Liver (tissue), 9 donors: ENCODE measurements around the gene HAUS5. TPM values are rescaled to one million over a fixed set of nuclear protein-coding genes. Genes with fewer than 3 reads are reported as not detected.

ENCODE experiments used
- DNase-seq: peaks from one replicate; pipeline ENCODE4 v3.0.0-alpha.2; 2017; ENCODE audit warnings: low spot score
- H3K27ac ChIP-seq, 2 donors: one replicate each; pipeline ENCODE4 v1.7.0; 2013; ENCODE audit warnings: inconsistent platforms in 2 of 2, low read length in 2 of 2, control low read depth in 1 of 2, low read depth in 1 of 2, mild to moderate bottlenecking in 1 of 2
- H3K27me3 ChIP-seq, 4 donors: one replicate each; pipeline versions ENCODE4 v1.6.1 to v1.7.0; 2013; ENCODE audit warnings: low read length in 3 of 4, inconsistent platforms in 1 of 4, mild to moderate bottlenecking in 1 of 4, moderate library complexity in 1 of 4; ENCODE audit not compliant: control insufficient read depth in 4 of 4, insufficient read depth in 4 of 4
- H3K36me3 ChIP-seq, 4 donors: one replicate each; pipeline versions ENCODE4 v1.6.1 to v1.7.0; 2013; ENCODE audit warnings: low read length in 3 of 4, mild to moderate bottlenecking in 3 of 4, low read depth in 1 of 4, moderate library complexity in 1 of 4; ENCODE audit not compliant: control insufficient read depth in 4 of 4, insufficient read depth in 3 of 4
- H3K4me1 ChIP-seq, 4 donors: one replicate each; pipeline versions ENCODE4 v1.6.1 to v1.7.0; 2013; ENCODE audit warnings: low read length in 3 of 4, mild to moderate bottlenecking in 3 of 4, moderate library complexity in 1 of 4; ENCODE audit not compliant: control insufficient read depth in 4 of 4, insufficient read depth in 4 of 4
- H3K4me3 ChIP-seq, 3 donors: one replicate each; pipeline versions ENCODE4 v1.6.1 to v1.7.0; 2013; ENCODE audit warnings: low read length in 3 of 3, control low read depth in 1 of 3, low read depth in 1 of 3, mild to moderate bottlenecking in 1 of 3
- H3K9ac ChIP-seq, 2 donors: one replicate each; pipeline ENCODE4 v1.7.0; 2013; ENCODE audit warnings: low read length in 2 of 2, mild to moderate bottlenecking in 2 of 2, moderate library complexity in 2 of 2, control low read depth in 1 of 2, low read depth in 1 of 2
- H3K9me3 ChIP-seq, 4 donors: one replicate each; pipeline versions ENCODE4 v1.6.1 to v1.7.0; 2013; ENCODE audit warnings: low read length in 3 of 4; ENCODE audit not compliant: control insufficient read depth in 4 of 4
- EGR1 ChIP-seq, 2 donors: IDR thresholded peaks; 2 replicates each; pipeline ENCODE4 v1.6.1; 2016 to 2018; ENCODE audit warnings: antibody characterized with exemption in 2 of 2, low read depth in 2 of 2
- FOXA1 ChIP-seq: IDR thresholded peaks from 2 replicates; pipeline ENCODE4 v1.6.1; 2016; ENCODE audit warnings: antibody characterized with exemption
- FOXA2 ChIP-seq: IDR thresholded peaks from 2 replicates; pipeline ENCODE4 v1.6.1; 2016; ENCODE audit warnings: antibody characterized with exemption
- GABPA ChIP-seq, 2 donors: IDR thresholded peaks in 1 of 2; conservative IDR thresholded peaks in 1 of 2; 2 replicates each; pipeline ENCODE4 v1.6.1; 2016; ENCODE audit warnings: antibody characterized with exemption in 2 of 2, mild to moderate bottlenecking in 1 of 2, moderate library complexity in 1 of 2
- HNF4A ChIP-seq, 2 donors: conservative IDR thresholded peaks; 2 replicates each; pipeline ENCODE4 v1.6.1; 2016; ENCODE audit warnings: antibody characterized with exemption in 2 of 2, mild to moderate bottlenecking in 2 of 2
- HNF4G ChIP-seq: IDR thresholded peaks from 2 replicates; pipeline ENCODE4 v1.6.1; 2016; ENCODE audit warnings: antibody characterized with exemption
- JUND ChIP-seq, 2 donors: IDR thresholded peaks; 2 replicates each; pipeline ENCODE4 v1.6.1; 2016; ENCODE audit warnings: antibody characterized with exemption in 2 of 2
- NR2F2 ChIP-seq: IDR thresholded peaks from 2 replicates; pipeline ENCODE4 v1.6.1; 2016; ENCODE audit warnings: antibody characterized with exemption
- RAD21 ChIP-seq, 2 donors: IDR thresholded peaks; 2 replicates each; pipeline ENCODE4 v1.6.1; 2016; ENCODE audit warnings: antibody characterized with exemption in 2 of 2, mild to moderate bottlenecking in 2 of 2
- REST ChIP-seq: IDR thresholded peaks from 2 replicates; pipeline ENCODE4 v1.6.1; 2016; ENCODE audit warnings: antibody characterized with exemption, mild to moderate bottlenecking
- RXRA ChIP-seq, 2 donors: IDR thresholded peaks; 2 replicates each; pipeline ENCODE4 v1.6.1; 2017 to 2018; ENCODE audit warnings: antibody characterized with exemption in 2 of 2, mild to moderate bottlenecking in 1 of 2
- SP1 ChIP-seq: IDR thresholded peaks from 2 replicates; pipeline ENCODE4 v1.6.1; 2018; ENCODE audit warnings: antibody characterized with exemption, mild to moderate bottlenecking
- TAF1 ChIP-seq: conservative IDR thresholded peaks from 2 replicates; pipeline ENCODE4 v1.6.1; 2016; ENCODE audit warnings: antibody characterized with exemption, mild to moderate bottlenecking
- YY1 ChIP-seq: IDR thresholded peaks from 2 replicates; pipeline ENCODE4 v1.6.1; 2016; ENCODE audit warnings: antibody characterized with exemption, mild to moderate bottlenecking
- ZBTB33 ChIP-seq: IDR thresholded peaks from 2 replicates; pipeline ENCODE4 v1.6.1; 2016; ENCODE audit warnings: antibody characterized with exemption
- WGBS: extraction: QIAGEN DNeasy Blood & Tissue Kit; methylation state at CpG from one replicate; pipeline ENCODE4 v1.1.7; 2013; 5-methylcytosine and 5-hydroxymethylcytosine counted together
- polyA plus RNA-seq, 2 donors: library from polyadenylated mRNA; stranded (reverse) in 1 of 2; unstranded in 1 of 2; fragments of 200-250 nt in 1 of 2; fragments of >200 nt in 1 of 2; fragmentation: Nextera tagmentation in 1 of 2; extraction: Ambion mirVana in 1 of 2; gene quantifications; one replicate each; pipeline versions ENCODE4 v1.2.1 to v1.2.3, GENCODE V29; 2013 to 2015
- total RNA-seq, 2 donors: library from RNA; depleted of rRNA; stranded (reverse); fragments of >200 nt; gene quantifications; one replicate each; pipeline ENCODE4 v1.2.3, GENCODE V29; 2014
- TF ChIP-seq, protein P1 (sequence below): IDR thresholded peaks from 2 replicates; pipeline ENCODE4 v1.6.1; 2016; ENCODE audit warnings: antibody characterized with exemption
- TF ChIP-seq, protein P2 (sequence below): IDR thresholded peaks from 2 replicates; pipeline ENCODE4 v1.6.1; 2016; ENCODE audit warnings: antibody characterized with exemption
- donor health status: healthy.
- donor health status: healthy.
- donor health status: healthy.
- donor health status: healthy.
- donor health status: healthy.

The HAUS5 gene
- total and polyA plus RNA-seq, 4 donors, result 1.9 to 7.3 (median 2.3) TPM

GRCh38 chr19:35644987-35645679 is 32.6 kb downstream of the HAUS5 start:
- peak overlapping the region in 1 of 2 donors; percentile 64 for H3K9ac ChIP-seq
- peak; percentile 92 for DNase-seq
- H3K4me1 ChIP-seq, result peaks cover 5 to 29% (median 18%) of the 10 kb centered on the region in 4 donors

DNA sequence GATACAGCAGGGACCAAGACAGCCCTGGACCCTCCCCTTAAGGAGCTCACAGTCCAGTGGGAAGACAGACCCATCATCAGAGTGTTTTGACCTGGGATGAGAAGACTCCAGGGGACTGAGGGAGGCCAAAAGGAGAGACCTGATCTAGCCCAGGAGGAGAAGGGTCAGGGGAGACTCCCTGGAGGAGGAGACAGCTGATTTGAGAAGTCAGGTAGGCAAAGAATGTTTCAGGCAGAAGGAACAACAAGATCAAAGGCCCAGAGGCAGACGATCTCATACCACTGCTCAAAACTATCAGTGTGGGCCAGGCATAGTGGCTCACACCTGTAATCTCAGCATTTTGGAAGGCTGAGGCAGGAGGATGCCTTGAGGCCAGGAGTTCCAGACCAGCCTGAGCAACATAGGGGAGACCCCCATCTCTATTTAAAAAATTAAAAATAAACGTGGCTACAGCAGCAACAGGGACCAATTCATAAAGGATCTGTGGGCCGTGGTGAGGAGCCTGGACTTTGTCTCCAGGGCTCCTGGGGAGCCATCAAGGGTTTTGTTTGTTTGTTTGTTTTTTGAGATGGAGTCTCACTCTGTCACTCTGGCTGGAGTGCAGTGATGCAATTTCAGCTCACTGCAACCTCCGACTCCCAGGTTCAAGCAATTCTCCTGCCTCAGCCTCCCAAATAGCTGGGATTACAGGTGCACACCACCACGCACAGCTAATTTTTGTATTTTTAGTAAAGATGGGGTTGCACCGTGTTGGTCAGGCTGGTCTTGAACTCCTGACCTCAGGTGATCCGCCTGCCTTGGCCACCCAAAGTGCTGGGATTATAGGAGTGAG is 33.4 kb downstream of the HAUS5 start:
- Histone ChIP-seq H3K27me3 (no peaks in the 10 kb centered on the region), H3K27ac (no peak overlapping the region), H3K9ac (no peak overlapping the region), H3K36me3 (peaks cover 0 to 2% (median 0%) of the 10 kb centered on the region in 4 donors), H3K9me3 (no peaks in the 10 kb centered on the region), H3K4me1 (peaks cover 5 to 34% (median 18%) of the 10 kb centered on the region in 4 donors), H3K4me3 (no peak overlapping the region)
- no peak for DNase-seq
- WGBS, result 74% methylated on average over 7 of the region's 7 CpGs
- TF ChIP-seq, protein P1, sequence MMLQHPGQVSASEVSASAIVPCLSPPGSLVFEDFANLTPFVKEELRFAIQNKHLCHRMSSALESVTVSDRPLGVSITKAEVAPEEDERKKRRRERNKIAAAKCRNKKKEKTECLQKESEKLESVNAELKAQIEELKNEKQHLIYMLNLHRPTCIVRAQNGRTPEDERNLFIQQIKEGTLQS, result no peak
- TF ChIP-seq YY1 (no peak), FOXA1 (no peak)

More at GRCh38 chr19:35644987-35645679, 32.6 kb downstream of the HAUS5 start:
- peak overlapping the region; percentile 67 to 83 (median 75) for H3K4me3 ChIP-seq
- no peak for TF ChIP-seq SP1
- peak overlapping the region; percentile 92 to 93 for H3K27ac ChIP-seq
- no peaks in the 10 kb centered on the region for H3K27me3 ChIP-seq
- H3K9me3 ChIP-seq, result no peaks in the 10 kb centered on the region
- 21% methylated on average over 20 of the region's 20 CpGs for WGBS
- no peaks in the 10 kb centered on the region for H3K36me3 ChIP-seq

DNA sequence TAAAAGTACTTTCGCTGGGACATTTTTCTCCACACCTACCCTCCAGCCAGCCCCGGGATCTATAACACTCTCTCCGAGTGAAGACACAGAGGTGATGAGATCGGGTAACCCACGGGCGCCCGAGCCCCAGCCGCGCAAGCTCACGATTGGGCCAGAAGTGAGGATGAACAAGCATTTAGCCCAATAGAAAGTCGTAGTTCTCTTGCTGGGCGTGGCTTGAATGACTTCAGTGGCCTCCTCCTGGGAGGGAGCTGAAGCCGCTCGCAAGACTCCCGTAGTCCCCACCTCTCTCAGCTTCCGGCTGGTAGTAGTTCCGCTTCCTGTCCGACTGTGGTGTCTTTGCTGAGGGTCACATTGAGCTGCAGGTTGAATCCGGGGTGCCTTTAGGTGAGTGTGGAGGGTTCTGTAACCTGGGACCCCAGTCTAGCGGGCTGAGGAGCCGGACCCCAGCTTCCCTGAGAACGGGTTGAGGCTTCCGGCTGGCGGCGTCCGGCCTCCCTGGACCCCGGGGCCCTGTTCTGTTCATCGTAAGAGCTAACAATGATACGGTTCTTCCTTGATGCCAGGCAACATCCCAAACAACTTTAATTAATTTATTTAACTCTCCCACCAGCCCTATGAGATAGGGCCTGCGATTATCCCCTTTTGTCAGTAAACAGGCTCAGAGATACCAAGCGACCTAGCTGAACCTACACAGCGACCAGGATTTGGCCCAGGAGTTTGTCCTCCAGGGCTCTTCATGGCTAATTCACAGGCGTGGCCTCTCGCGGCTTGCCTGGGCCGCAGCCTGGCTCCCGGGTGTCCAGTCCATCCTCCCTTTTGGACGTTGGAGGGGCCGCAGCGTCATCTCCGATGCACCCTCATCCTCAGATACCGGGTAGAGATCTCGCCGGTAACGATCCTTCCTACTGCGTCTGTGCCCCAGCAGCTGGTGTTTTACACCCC is 35.8 kb downstream of the HAUS5 start, which contains the start of gene COX6B1:
Gene COX6B1 (plus strand): TSS at position 307 of the 945 bp plus-strand sequence. CDS start 2,921 bp downstream, outside the sequence.
- H3K27ac ChIP-seq, result peak within 1 kb of the TSS; percentile 37 to 71
- no peaks in the 10 kb centered on the region for H3K27me3 ChIP-seq
- H3K36me3 ChIP-seq, result peaks cover 2 to 13% (median 3%) of the 10 kb centered on the region in 4 donors
- H3K9me3 ChIP-seq, result no peaks in the 10 kb centered on the region
- peaks cover 5 to 29% (median 15%) of the 10 kb centered on the region in 4 donors for H3K4me1 ChIP-seq
- peak; percentile 89 for DNase-seq
- WGBS, result under 1% methylated on average over 46 of the region's 46 CpGs
- H3K9ac ChIP-seq, result peak within 1 kb of the TSS; percentile 86 to 92
- H3K4me3 ChIP-seq, result peak within 1 kb of the TSS; percentile 63 to 95 (median 88)
- TF ChIP-seq EGR1 (IDR thresholded peaks at IDR 0.05; ENCODE audit: low read depth in 2 of 2) (no peak), NR2F2 (peak; percentile 28), SP1 (peak; percentile 89), GABPA (IDR thresholded peaks at IDR 0.05 in 1 of 2, conservative IDR thresholded peaks at IDR 0.05 in 1 of 2) (peak; percentile 94 to 97), REST (peak; percentile 87), JUND (IDR thresholded peaks at IDR 0.05) (peak; percentile 42 to 48), YY1 (peak; percentile 62), HNF4G (no peak), ZBTB33 (no peak), RXRA (IDR thresholded peaks at IDR 0.05) (peak; percentile 30 to 44), HNF4A (conservative IDR thresholded peaks at IDR 0.05) (no peak), TAF1 (peak; percentile 95), RAD21 (IDR thresholded peaks at IDR 0.05) (peak in 1 of 2 donors; percentile 37), FOXA2 (no peak), FOXA1 (no peak)
- TF ChIP-seq, protein P2, sequence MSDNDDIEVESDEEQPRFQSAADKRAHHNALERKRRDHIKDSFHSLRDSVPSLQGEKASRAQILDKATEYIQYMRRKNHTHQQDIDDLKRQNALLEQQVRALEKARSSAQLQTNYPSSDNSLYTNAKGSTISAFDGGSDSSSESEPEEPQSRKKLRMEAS, result peak; percentile 49
- TF ChIP-seq, protein P1, result no peak
